Measurements from ENCODE around the gene FLYWCH1.

- TF ChIP-seq EZH2 (IDR thresholded peaks at IDR 0.05; ENCODE audit: borderline replicate concordance, low read depth, low read length, severe bottlenecking) (no peak), CTCF (IDR thresholded peaks at IDR 0.05; ENCODE audit: borderline replicate concordance, extremely low read depth, low read length, poor library complexity, severe bottlenecking) (no peak)
Measured at GRCh38 chr16:2963074-2963722, 51.5 kb downstream of the FLYWCH1 start.

All from DND-41 (cell line).